Activated naive CD8-positive, alpha-beta T cell treated with anti-CD3 and anti-CD28 coated beads, Interleukin-2, amount 10 ng/mL, durations not matched to agents 7 days and 5 days (primary cell): ENCODE data around the gene RPS6KC1. TPM values are rescaled to one million over a fixed set of nuclear protein-coding genes. Genes with fewer than 3 reads are reported as not detected.
"Not testable (repeated sequence)": the region's sequence is repeated elsewhere in the genome, so short reads cannot be mapped to it uniquely, and the experiment has no call there.

Experiments
- ATAC-seq: fragments of 150-1000 bp; cut with Tn5 transposase; one replicate; pipeline ENCODE4 v1.10.0; 2021; ENCODE audit warnings: low read depth, moderate library complexity
- POLR2A ChIA-PET: fragments of 350-600 bp; sonication (Branson Sonifier 250); formaldehyde crosslinking; loops from one replicate; lab custom pipeline; 2021; ENCODE audit warnings: antibody characterized with exemption; lab: Charles Lee
- DNase-seq: peaks from one replicate; pipeline ENCODE4 v3.0.0; 2021
- H3K27ac Mint-ChIP-seq: one replicate; pipeline ENCODE4 v1.8.0; 2022; ENCODE audit warnings: mild to moderate bottlenecking, mixed read lengths
- H3K27me3 Mint-ChIP-seq: one replicate; pipeline ENCODE4 v1.8.0; 2022; ENCODE audit warnings: mild to moderate bottlenecking, moderate library complexity, mixed read lengths
- H3K36me3 Mint-ChIP-seq: one replicate; pipeline ENCODE4 v1.8.0; 2021; ENCODE audit warnings: mild to moderate bottlenecking, mixed read lengths
- H3K4me1 Mint-ChIP-seq: one replicate; pipeline ENCODE4 v1.8.0; 2021; ENCODE audit warnings: mixed read lengths
- H3K4me3 Mint-ChIP-seq: one replicate; pipeline ENCODE4 v1.8.0; 2022; ENCODE audit warnings: mild to moderate bottlenecking, moderate library complexity, mixed read lengths
- H3K9me3 Mint-ChIP-seq: one replicate; pipeline ENCODE4 v1.8.0; 2021; ENCODE audit warnings: mixed read lengths
- total RNA-seq, 2 experiments: library from RNA; stranded (reverse); gene quantifications; one replicate each; pipeline ENCODE4 v1.2.3, GENCODE V29; 2021

Gene RPS6KC1
- total RNA-seq, 2 experiments from 2014 or later, result 13.4 to 13.8 TPM

DNA sequence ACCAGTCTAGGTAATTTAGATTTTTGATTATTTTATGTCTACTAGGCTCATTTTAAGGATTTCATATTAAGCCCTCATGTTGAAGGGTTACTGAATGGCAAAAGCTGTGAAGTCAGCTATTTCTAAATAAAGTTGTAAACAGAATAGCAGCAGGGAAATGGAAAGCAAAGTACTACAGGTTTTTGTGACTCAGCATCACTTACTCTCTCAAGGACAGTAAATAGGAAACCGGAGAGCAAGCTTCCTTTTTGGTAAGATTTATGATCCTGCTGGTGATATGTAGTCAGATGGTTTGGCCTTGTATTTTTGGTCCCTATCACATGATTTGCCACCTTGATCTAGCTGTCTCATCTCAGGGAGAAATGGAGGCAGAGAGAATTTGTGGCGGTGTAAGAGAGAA lies 226.0 kb downstream of the RPS6KC1 start:
- ATAC-seq (no peak), DNase-seq (no peak)
- Mint-ChIP-seq H3K27me3 (no peaks in the 10 kb centered on the region), H3K27ac (no peak overlapping the region), H3K4me1 (peaks cover 6% of the 10 kb centered on the region), H3K9me3 (no peaks in the 10 kb centered on the region), H3K4me3 (no peak overlapping the region), H3K36me3 (peaks cover 22% of the 10 kb centered on the region)
- POLR2A ChIA-PET, result no interaction called here

- no peak for ATAC-seq
- no peak overlapping the region for H3K27ac Mint-ChIP-seq
- no peak overlapping the region for H3K4me3 Mint-ChIP-seq
- POLR2A ChIA-PET, result no interaction called here
- H3K9me3 Mint-ChIP-seq, result peaks cover 4% of the 10 kb centered on the region
- H3K27me3 Mint-ChIP-seq, result no peaks in the 10 kb centered on the region
- no peak for DNase-seq
- no peaks in the 10 kb centered on the region for H3K4me1 Mint-ChIP-seq
- peaks cover 10% of the 10 kb centered on the region for H3K36me3 Mint-ChIP-seq
Observed at GRCh38 chr1:213279410-213279809, 228.4 kb downstream of the RPS6KC1 start.

GRCh38 chr1:213281640-213282301 lies 230.7 kb downstream of the RPS6KC1 start:
- no peak for ATAC-seq
- peaks cover 2% of the 10 kb centered on the region for H3K36me3 Mint-ChIP-seq

DNA sequence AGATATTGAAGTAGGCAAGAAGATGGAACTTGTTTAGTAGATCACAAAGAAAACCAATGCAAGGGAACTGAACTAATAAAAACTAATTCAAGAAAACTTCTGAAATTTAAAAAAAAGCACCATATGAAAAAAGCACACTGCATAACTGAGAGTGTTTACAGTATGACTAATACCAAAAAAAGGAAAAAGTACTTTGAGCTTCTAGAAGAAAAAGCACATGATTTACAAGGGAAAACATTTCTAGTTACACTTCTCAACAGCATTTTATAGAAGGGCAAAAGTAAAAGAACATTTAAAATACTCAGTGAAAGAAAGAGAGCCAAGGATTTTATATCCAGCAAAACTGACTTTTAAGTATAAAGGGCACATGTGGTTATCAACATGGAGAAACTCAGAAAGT lies 233.6 kb downstream of the RPS6KC1 start:
- no peak for ATAC-seq
- H3K4me1 Mint-ChIP-seq, result no peaks in the 10 kb centered on the region

More at GRCh38 chr1:213281640-213282301, 230.7 kb downstream of the RPS6KC1 start:
- Mint-ChIP-seq H3K27me3 (no peaks in the 10 kb centered on the region), H3K9me3 (peaks cover 4% of the 10 kb centered on the region), H3K4me1 (no peaks in the 10 kb centered on the region), H3K27ac (no peak overlapping the region), H3K4me3 (no peak overlapping the region)
- DNase-seq, result no peak
- POLR2A ChIA-PET, result no interaction called here

DNA sequence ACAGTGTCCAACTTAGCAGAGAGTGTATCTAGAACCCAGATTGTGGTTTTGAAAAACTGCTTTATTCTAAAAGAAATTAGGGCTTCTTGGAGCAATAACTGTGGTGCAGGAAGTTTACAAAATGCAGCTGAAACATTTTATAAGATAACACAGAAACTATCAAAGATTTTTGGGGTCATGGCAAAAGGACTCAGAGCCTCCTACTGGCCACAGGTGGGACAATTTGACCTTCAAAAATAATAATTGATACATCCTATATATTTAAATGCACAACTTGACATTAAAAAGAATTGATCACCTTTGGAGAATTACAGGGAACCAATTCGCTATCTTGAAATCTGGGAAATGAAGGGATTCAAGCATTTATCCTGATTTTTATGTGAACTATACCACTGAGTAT lies 235.2 kb downstream of the RPS6KC1 start:
- POLR2A ChIA-PET, result no interaction called here

More for the DNA sequence above, 233.6 kb downstream of the RPS6KC1 start:
- H3K27me3 Mint-ChIP-seq, result no peaks in the 10 kb centered on the region
- DNase-seq, result no peak
- H3K4me3 Mint-ChIP-seq, result no peak overlapping the region
- no peak overlapping the region for H3K27ac Mint-ChIP-seq
- H3K36me3 Mint-ChIP-seq, result no peaks in the 10 kb centered on the region
- H3K9me3 Mint-ChIP-seq, result peaks cover 4% of the 10 kb centered on the region
- POLR2A ChIA-PET, result no interaction called here

DNA sequence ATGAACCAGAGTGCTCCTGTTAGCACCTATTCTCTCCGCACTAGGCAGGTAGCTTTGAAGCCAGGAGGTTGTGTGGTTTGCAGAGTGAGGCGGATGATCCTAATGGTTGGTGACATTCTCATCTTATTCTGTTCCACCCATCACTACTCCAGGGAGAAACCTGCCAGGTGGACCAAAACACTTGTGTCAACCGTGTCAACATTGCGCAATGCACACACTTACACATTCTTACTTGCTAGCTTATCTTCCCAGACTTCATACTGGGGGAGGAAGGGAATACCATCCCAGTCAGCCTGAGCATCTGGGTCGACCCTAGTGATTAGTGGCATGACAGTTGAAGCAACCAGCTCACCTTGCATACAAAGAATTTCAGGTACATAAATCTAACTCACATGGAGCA lies 236.9 kb downstream of the RPS6KC1 start:
- Mint-ChIP-seq H3K4me3 (no peak overlapping the region), H3K27me3 (no peaks in the 10 kb centered on the region), H3K27ac (no peak overlapping the region), H3K9me3 (peaks cover 2% of the 10 kb centered on the region), H3K4me1 (no peaks in the 10 kb centered on the region), H3K36me3 (no peaks in the 10 kb centered on the region)
- DNase-seq (no peak), ATAC-seq (no peak)
- POLR2A ChIA-PET, result no interaction called here

More for the DNA sequence above, 235.2 kb downstream of the RPS6KC1 start:
- Mint-ChIP-seq H3K9me3 (peaks cover 4% of the 10 kb centered on the region), H3K27me3 (no peaks in the 10 kb centered on the region), H3K4me3 (no peak overlapping the region), H3K4me1 (no peaks in the 10 kb centered on the region), H3K27ac (no peak overlapping the region), H3K36me3 (no peaks in the 10 kb centered on the region)
- ATAC-seq, result no peak
- DNase-seq, result no peak

GRCh38 chr1:213291526-213291925 lies 240.5 kb downstream of the RPS6KC1 start:
- DNase-seq (no peak), ATAC-seq (no peak)
- H3K36me3 Mint-ChIP-seq, result no peaks in the 10 kb centered on the region
- H3K9me3 Mint-ChIP-seq, result peaks cover 11% of the 10 kb centered on the region
- POLR2A ChIA-PET, result no interaction called here
- no peak overlapping the region for H3K27ac Mint-ChIP-seq
- no peak overlapping the region for H3K4me3 Mint-ChIP-seq
- H3K4me1 Mint-ChIP-seq, result no peaks in the 10 kb centered on the region
- H3K27me3 Mint-ChIP-seq, result no peaks in the 10 kb centered on the region

DNA sequence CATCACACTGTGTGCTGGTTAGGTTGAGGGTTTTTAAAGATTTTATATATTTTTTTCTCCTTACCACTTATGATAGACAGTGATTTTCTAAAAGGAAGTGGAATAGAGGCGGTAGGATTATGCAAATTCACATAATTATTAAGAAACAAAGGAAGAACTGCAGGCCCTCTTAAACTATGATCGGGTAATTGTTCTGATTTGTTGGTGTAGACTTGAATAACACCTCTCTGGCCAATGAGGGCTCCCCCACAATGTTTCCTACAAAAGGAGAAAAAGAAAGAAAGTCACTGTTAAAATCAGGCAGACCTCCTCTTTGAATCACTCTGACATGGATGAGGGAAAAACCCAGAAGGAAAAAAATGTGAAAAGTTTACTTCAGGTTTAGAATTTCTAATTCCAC lies 241.6 kb downstream of the RPS6KC1 start:
- H3K27me3 Mint-ChIP-seq, result no peaks in the 10 kb centered on the region
- H3K4me3 Mint-ChIP-seq, result no peak overlapping the region
- DNase-seq, result no peak
- no peaks in the 10 kb centered on the region for H3K4me1 Mint-ChIP-seq
- ATAC-seq, result no peak
- peaks cover 13% of the 10 kb centered on the region for H3K9me3 Mint-ChIP-seq
- POLR2A ChIA-PET, result no interaction called here
- H3K36me3 Mint-ChIP-seq, result no peaks in the 10 kb centered on the region
- no peak overlapping the region for H3K27ac Mint-ChIP-seq

- no peaks in the 10 kb centered on the region for H3K36me3 Mint-ChIP-seq
- no peak overlapping the region for H3K4me3 Mint-ChIP-seq
- H3K27ac Mint-ChIP-seq, result no peak overlapping the region
- ATAC-seq (no peak), DNase-seq (no peak)
- no peaks in the 10 kb centered on the region for H3K4me1 Mint-ChIP-seq
- H3K27me3 Mint-ChIP-seq, result no peaks in the 10 kb centered on the region
- POLR2A ChIA-PET, result no interaction called here
- peaks cover 13% of the 10 kb centered on the region for H3K9me3 Mint-ChIP-seq
Observed at GRCh38 chr1:213295860-213296259, 244.8 kb downstream of the RPS6KC1 start.

GRCh38 chr1:213296558-213296957 lies 245.5 kb downstream of the RPS6KC1 start:
- H3K9me3 Mint-ChIP-seq, result peaks cover 13% of the 10 kb centered on the region
- no peak overlapping the region for H3K27ac Mint-ChIP-seq

GRCh38 chr1:213297021-213297420 lies 246.0 kb downstream of the RPS6KC1 start:
- peaks cover 13% of the 10 kb centered on the region for H3K9me3 Mint-ChIP-seq
- H3K27ac Mint-ChIP-seq, result no peak overlapping the region
- no peaks in the 10 kb centered on the region for H3K27me3 Mint-ChIP-seq
- no peak for DNase-seq
- POLR2A ChIA-PET, result no interaction called here
- H3K4me1 Mint-ChIP-seq, result no peaks in the 10 kb centered on the region
- H3K36me3 Mint-ChIP-seq, result no peaks in the 10 kb centered on the region
- ATAC-seq, result no peak
- H3K4me3 Mint-ChIP-seq, result no peak overlapping the region

More at GRCh38 chr1:213296558-213296957, 245.5 kb downstream of the RPS6KC1 start:
- no peaks in the 10 kb centered on the region for H3K36me3 Mint-ChIP-seq
- ATAC-seq (no peak), DNase-seq (no peak)
- no peaks in the 10 kb centered on the region for H3K4me1 Mint-ChIP-seq
- no peaks in the 10 kb centered on the region for H3K27me3 Mint-ChIP-seq
- H3K4me3 Mint-ChIP-seq, result no peak overlapping the region
- POLR2A ChIA-PET, result no interaction called here

DNA sequence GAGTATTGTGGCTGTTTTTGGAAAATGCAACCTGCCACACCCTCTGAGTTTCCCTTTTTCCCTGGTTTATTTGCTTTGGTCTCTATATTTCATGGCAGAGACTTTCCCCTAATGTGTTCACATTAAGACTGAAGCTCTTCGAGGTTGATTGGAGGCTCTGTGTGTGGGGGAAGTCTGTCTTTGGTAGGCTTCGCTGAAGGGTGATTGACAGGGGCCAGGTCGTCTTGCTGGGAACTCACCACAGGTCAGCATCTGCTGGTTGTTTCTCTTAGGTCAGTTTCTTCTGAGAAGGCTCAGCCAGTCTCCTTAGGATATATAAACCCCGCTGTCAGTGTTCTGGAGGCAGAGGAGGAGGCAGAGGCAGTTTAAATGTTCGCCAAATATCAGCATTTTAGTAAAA lies 249.4 kb downstream of the RPS6KC1 start:
- H3K27me3 Mint-ChIP-seq, result peaks cover 1% of the 10 kb centered on the region
- H3K27ac Mint-ChIP-seq, result no peak overlapping the region
- H3K4me3 Mint-ChIP-seq, result no peak overlapping the region
- H3K36me3 Mint-ChIP-seq, result no peaks in the 10 kb centered on the region
- POLR2A ChIA-PET, result no interaction called here
- H3K4me1 Mint-ChIP-seq, result no peaks in the 10 kb centered on the region
- DNase-seq (no peak), ATAC-seq (no peak)
- H3K9me3 Mint-ChIP-seq, result peaks cover 7% of the 10 kb centered on the region

- ATAC-seq, H3K27me3 Mint-ChIP-seq, POLR2A ChIA-PET, H3K9me3 Mint-ChIP-seq, DNase-seq, H3K36me3 Mint-ChIP-seq, H3K4me1 Mint-ChIP-seq, H3K27ac Mint-ChIP-seq, H3K4me3 Mint-ChIP-seq: not testable (repeated sequence)
Observed at GRCh38 chr1:213301524-213301923, 250.5 kb downstream of the RPS6KC1 start.

DNA sequence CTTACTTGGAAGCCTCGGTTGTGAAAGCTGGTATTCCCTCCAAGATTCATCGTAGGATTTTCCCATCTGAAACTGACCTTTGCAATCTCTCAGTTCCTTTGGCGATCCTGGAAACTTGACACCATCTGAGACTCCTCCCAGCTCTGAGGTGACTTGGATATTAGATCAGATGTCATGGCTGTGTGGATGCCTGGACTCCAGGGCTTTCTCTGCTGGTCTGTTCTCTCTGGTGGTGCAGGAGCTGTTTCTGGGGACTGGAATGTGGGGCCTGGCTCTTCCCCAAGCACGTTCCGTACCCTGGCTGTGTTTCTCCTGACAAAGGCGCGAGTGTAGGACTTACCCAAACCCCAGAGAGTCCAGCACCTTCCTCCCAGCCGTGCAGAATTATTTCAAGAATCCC lies 252.2 kb downstream of the RPS6KC1 start:
- Mint-ChIP-seq H3K4me1 (no peaks in the 10 kb centered on the region), H3K36me3 (no peaks in the 10 kb centered on the region), H3K4me3 (no peak overlapping the region), H3K27me3 (peaks cover 2% of the 10 kb centered on the region), H3K27ac (no peak overlapping the region), H3K9me3 (no peaks in the 10 kb centered on the region)
- ATAC-seq, result no peak
- no peak for DNase-seq
- POLR2A ChIA-PET, result no interaction called here
